NCI-H1048 (cell line): ENCODE results near the gene KARS1.
"Not testable (repeated sequence)": the region's sequence is repeated elsewhere in the genome, so short reads cannot be mapped to it uniquely, and the experiment has no call there.

Experiments used
- DNase-seq: peaks from one replicate; lab custom pipeline; 2025; lab: John Stamatoyannopoulos, UW

KARS1 gene

DNA sequence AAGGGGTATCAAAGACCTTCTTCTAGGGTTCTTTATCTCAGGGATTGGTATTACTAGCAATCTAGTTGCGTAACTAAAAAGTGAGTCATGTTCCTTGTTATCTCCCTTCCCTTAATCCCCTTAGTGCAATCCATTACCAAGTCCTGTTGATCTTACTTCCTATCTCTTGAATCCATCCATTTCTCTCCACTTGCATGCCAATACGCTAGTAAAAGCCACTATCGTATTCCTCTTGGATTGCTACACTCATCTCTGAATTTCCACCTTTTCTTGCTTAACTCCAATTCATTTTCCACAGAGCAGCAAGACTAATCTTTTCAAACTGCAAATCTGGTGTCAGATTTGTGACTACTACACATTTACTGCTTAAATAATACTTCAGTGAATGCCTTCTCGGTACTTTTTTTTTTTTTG, 22.5 kb downstream of the KARS1 start:
- DNase-seq, result no peak

DNA sequence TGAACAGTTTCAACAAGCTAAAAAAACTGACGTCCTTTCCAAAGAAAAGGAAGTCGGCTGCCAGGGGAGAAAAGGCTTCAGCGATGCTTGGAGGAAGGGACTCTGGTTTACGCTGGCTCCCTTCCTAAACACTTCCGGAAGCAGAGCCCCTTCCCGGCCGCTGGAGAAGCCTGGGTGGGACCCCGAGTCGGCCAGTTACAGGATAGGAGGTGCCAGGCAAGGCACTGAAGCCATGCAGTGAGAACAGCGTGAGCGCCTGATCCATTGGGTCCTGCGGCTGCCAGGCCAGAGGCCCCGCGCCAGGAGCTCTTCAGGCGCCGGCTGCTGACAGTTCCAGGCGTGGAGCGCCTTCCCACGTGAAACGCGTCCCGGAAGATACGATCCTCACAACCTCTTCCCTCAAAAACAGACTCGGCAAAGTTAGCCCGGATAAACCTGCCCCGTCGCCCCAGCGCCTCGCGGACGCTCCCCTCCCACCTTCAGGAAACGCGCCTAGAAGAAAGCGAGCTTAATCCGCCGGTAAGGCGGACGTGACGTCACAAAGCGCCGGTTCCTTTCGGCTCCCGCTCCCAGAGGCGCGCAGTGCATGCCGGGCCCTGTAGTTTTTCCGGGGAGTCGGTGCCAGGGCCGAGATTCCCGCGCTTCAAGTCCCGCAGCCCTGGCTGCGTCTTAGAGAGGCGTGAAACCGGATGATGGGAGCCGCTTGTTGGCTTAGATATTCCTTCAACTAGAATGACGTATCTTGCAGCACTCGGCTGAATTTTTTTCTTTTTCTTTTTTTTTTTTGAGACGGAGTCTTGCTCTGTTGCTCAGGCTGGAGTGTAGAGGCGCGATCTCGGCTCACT, 24.5 kb downstream of the KARS1 start, which contains the start of gene ADAT1:
Gene ADAT1, minus strand, starts transcription at position 521 of the 845 bp plus-strand sequence. CDS start 2,482 bp downstream, outside the sequence.
- DNase-seq, result peak; percentile 77

DNA sequence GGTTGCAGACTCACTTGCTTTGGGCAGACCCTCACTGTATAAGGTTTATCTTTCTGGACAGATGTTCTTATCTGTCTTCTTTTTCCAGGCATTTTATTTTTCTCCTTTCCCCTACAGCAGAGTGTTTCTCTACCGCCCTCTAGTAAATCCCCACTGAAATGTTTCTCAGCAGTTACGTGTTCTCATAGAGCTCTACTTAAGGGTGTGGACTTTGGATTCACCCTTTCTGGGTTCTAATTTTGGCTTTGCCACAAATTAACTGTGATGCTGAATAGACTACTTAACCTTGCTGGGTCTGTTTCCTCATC, 26.3 kb downstream of the KARS1 start:
- no peak for DNase-seq

- no peak for DNase-seq
Measured at GRCh38 chr16:75620326-75621169, 26.9 kb downstream of the KARS1 start.

DNA sequence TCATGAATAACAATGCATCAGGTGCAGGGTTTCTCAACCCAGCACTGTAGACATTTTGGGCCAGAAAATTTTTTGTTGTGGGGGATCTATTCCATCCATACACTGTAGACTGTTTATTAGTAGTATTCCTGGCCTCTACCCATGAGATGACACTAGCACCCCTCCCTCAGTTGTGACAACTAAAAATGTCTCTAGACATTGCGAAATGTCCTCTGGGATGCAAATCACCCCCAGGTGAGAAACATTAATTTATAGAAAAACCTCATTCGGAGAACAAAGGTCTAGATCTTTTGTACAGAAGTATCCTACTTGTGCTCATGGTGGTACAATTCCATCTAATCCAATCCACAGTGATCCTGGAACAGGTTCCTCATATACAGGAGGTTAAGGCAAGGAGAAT, 28.7 kb downstream of the KARS1 start:
- DNase-seq, result no peak

GRCh38 chr16:75617121-75617520, 30.3 kb downstream of the KARS1 start:
- DNase-seq, result no peak

GRCh38 chr16:75616521-75617010, 30.9 kb downstream of the KARS1 start:
- no peak for DNase-seq

GRCh38 chr16:75615619-75616018, 31.8 kb downstream of the KARS1 start:
- no peak for DNase-seq

DNA sequence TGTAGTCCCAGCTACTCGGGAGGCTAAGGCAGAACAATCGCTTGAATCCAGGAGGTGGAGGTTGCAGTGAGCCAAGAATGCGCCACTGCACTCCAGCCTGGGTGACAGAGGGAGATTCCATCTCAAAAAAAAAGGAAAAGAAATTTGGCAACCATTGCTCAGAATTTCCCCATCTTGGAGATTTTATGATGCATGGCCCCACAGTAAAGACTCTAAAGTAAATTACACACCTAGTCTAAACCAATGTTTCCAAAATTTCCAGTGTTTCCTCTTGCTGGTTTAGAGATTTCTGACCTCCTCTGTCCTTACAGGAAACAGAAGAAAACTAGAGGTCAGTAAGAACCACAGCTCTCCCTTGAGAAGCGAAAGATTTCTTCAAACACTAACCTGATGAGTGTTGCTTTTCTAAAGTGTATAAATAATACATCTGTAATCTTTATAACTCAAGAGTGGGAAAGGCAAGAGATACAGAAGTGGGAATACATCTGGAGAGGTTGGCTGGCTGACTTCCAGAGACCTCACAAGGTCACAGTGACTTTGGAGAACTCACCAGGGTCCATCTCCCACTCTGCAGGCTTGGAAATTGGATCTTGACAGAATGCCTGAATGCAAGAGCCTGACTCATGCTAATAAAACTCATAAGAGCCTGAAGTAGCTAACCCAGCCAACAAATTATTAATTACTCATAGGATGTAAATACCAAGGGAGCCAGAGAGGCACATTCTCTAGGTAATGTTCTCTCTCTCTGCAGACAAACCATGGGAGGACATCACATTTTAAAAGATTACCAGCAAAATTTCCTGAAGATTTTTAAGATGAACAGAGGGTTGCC, 33.2 kb downstream of the KARS1 start:
- DNase-seq, result no peak

GRCh38 chr16:75606507-75606906, 41.0 kb downstream of the KARS1 start:
- no peak for DNase-seq

DNA sequence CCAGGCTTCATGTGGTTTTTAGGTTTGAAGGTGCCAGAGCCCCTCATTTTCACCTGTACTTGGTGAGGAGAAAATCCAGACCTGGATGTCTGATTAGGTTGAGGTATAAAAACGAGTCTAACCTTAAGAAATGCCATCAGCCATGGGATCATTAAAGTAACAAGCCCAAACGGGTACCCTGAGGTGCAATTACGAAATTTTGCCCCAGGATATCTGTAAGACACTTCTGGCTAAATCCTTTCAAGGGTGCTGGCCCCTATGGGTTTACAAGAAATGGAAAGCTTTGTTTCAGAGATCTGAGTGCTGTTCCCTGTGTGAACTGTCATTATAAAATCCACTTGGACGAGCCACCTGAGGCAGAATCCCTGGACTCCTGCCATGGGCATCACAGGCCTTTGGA, 44.2 kb downstream of the KARS1 start:
- no peak for DNase-seq

DNA sequence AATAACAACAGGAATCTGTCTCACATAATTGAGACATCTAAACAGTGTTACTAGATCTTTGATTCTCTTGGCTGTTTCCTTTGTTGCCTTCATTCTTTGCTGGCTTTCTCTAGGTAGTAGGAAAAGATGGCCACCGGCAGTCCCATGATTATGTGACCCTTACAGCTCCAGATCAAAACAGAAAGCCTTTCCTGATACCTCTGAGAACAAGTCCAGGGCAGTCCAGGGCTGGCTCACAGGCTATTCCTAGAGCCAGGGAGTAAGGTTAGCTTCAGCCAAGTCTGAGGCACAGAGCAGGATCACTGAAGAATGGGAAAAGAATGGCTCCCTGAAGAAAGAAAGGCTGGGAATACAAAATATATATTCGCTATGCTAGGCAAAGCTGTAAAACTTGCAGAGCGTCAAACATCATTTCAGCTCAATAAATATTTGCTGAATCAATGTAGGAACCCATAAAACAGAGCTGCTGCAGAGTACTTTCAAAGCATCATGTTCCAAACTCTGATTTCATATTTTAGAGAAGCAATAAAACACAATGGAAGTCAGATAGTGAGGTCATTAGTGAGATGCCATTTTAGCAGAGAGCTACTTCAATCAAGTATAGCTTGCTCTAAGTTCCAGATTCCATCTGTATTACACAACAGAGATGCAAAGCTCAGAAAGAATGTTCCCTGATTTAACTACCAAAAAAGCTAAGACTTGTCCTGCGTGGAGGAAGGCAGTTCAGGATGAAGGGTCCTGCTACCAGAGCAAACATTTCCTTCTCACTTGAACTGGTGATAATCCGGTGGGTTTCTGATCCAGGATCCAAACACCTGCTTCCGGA, 47.8 kb downstream of the KARS1 start:
- DNase-seq, result no peak

DNA sequence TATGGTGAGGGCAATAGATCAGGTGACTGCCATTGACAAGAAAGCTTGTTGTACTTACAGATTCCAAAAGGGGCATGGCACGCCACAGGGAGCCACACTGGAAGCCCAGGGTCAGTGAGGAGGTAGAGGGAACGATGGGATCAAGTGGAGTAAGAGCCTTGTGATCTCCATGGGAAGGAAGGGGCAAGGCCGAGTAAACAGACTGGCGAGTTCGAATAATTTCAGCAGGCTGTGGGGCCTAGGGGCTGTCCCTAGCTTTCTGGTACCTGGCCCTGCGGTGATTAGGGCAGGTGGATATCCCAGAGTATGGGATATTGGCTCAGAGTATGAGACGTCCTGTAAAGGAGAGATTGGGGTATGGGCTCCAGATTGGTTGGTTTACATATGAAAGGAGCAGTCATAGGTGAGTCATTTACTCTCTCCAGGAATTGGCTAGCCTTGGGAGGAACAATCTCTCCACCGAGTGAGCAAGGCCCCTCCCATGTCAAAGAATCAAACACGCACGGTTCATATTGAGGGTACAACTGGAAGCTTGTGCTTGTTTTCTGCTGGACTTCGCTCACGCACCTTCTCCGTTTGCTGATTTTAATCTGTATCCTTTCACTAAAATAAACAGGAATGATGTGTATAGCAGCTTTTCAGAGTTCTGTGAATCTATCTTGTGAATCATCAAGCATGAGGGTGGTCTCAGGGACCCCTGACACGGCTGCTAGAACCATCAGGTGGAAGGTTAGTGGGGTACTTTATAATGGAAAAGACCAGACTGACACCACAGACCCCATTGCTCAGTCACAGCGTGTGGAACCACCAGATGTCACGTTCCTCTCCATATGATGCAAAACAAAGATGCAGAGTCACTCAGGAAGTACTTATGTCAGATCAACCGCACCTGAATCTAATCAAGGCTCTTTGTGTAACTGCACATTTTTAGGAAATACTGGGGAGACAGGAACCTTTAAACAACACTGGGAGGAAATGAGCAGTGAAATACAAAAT, 53.3 kb downstream of the KARS1 start:
- DNase-seq, result no peak

- no peak for DNase-seq
Measured at GRCh38 chr16:75593308-75593707, 54.2 kb downstream of the KARS1 start.

- not testable (repeated sequence) for DNase-seq
Measured at GRCh38 chr16:75591927-75592326, 55.5 kb downstream of the KARS1 start.

- no peak for DNase-seq
Measured at GRCh38 chr16:75590920-75591843, 56.3 kb downstream of the KARS1 start.

- no peak for DNase-seq
Measured at GRCh38 chr16:75589306-75589705, 58.2 kb downstream of the KARS1 start.

DNA sequence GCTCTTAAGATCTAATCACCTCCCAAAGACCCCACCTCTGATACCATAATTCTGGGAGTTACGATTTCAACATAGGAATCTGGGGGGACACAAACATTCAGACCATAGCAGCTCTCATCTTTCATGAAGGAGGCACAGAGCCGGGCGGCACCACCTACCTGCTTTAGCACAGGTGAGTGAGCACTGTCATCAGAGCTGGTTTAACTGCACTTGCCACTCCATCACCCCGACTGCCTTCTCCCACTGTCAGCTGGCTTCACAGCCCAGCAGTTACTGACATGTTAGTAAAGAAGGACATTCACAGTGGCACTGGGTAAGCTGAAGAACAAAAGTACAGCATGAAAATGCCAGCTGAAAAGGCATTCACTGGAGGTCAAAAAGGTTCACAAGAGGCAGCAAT, 58.7 kb downstream of the KARS1 start:
- DNase-seq, result no peak

DNA sequence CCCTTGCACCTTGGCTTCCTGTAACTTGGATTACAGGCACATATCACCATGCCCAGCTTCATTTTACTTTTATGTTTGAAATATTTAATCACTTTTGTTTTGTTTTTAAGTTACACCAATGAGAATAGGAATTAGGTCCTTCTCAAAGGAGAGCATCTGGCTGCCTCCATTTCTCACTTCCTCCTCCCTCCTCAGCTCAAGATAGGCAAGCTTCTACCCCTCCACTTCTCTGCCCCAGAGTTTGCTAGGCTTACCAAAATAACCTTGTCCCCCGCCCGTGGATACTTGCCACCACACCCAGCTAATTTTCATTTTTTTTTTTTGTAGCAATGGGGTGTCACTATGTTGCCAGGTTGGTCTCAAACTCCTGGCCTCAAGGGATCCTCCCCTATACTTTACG, 63.4 kb downstream of the KARS1 start:
- DNase-seq, result no peak
